H9 (cell line): ENCODE data around the gene SRRT. TPM values are rescaled to one million over a fixed set of nuclear protein-coding genes. Genes with fewer than 3 reads are reported as not detected.

Source experiments
- DNase-seq: peaks from one replicate; pipeline ENCODE4 v3.0.0-alpha.2; 2017
- H2AFZ ChIP-seq: one replicate; pipeline ENCODE4 v1.6.1; 2013; ENCODE audit warnings: mild to moderate bottlenecking, low read length, control low read depth, moderate library complexity
- H2AK5ac ChIP-seq: 2 replicates; pipeline ENCODE4 v1.6.1; 2013; ENCODE audit warnings: low read length, control low read depth, mixed read lengths; ENCODE audit not compliant: insufficient read length
- H2BK120ac ChIP-seq: one replicate; pipeline ENCODE4 v1.6.1; 2013; ENCODE audit warnings: low read depth, mild to moderate bottlenecking, low read length, control low read depth, inconsistent platforms; ENCODE audit not compliant: poor library complexity, severe bottlenecking
- H2BK12ac ChIP-seq: 2 replicates; pipeline ENCODE4 v1.6.1; 2013; ENCODE audit warnings: low read length, control low read depth, mixed read lengths, low read depth; ENCODE audit not compliant: insufficient read length
- H2BK15ac ChIP-seq: 2 replicates; pipeline ENCODE4 v1.6.1; 2013; ENCODE audit warnings: low read depth, low read length, control low read depth
- H2BK20ac ChIP-seq: one replicate; pipeline ENCODE4 v1.6.1; 2013; ENCODE audit warnings: low read depth, mild to moderate bottlenecking, low read length, control low read depth, inconsistent platforms; ENCODE audit not compliant: poor library complexity, severe bottlenecking
- H2BK5ac ChIP-seq: 2 replicates; pipeline ENCODE4 v1.6.1; 2013; ENCODE audit warnings: low read length, control low read depth, mixed read lengths; ENCODE audit not compliant: insufficient read length
- H3K14ac ChIP-seq: 2 replicates; pipeline ENCODE4 v1.6.1; 2013; ENCODE audit warnings: low read length, control low read depth; ENCODE audit not compliant: insufficient read depth
- H3K18ac ChIP-seq: 2 replicates; pipeline ENCODE4 v1.6.1; 2013; ENCODE audit warnings: low read depth, mild to moderate bottlenecking, mixed read lengths, low read length, control low read depth; ENCODE audit not compliant: insufficient read length
- H3K23ac ChIP-seq: 2 replicates; pipeline ENCODE4 v1.6.1; 2013; ENCODE audit warnings: low read length, control low read depth, mixed read lengths, low read depth; ENCODE audit not compliant: insufficient read length
- H3K23me2 ChIP-seq: 2 replicates; pipeline ENCODE4 v1.6.1; 2013; ENCODE audit warnings: low read depth, mild to moderate bottlenecking, mixed read lengths, low read length, control low read depth; ENCODE audit not compliant: insufficient read length, poor library complexity, severe bottlenecking
- H3K27ac ChIP-seq: 2 replicates; pipeline ENCODE4 v1.5.1; 2013; ENCODE audit warnings: low read length, control low read depth, mixed read lengths, low read depth; ENCODE audit not compliant: insufficient read length
- H3K27me3 ChIP-seq: 2 replicates; pipeline ENCODE4 v1.6.1; 2013; ENCODE audit warnings: low read length, control low read depth, inconsistent platforms; ENCODE audit not compliant: insufficient read depth
- H3K4ac ChIP-seq: 2 replicates; pipeline ENCODE4 v1.6.1; 2013; ENCODE audit warnings: low read depth, mild to moderate bottlenecking, control low read depth, inconsistent platforms, low read length, moderate library complexity
- H3K4me1 ChIP-seq: 2 replicates; pipeline ENCODE4 v1.6.1; 2013; ENCODE audit warnings: low read length, control low read depth, inconsistent platforms; ENCODE audit not compliant: insufficient read depth
- H3K4me2 ChIP-seq: 2 replicates; pipeline ENCODE4 v1.6.1; 2013; ENCODE audit warnings: low read length, control low read depth, mixed read lengths; ENCODE audit not compliant: insufficient read length, insufficient read depth
- H3K56ac ChIP-seq: 2 replicates; pipeline ENCODE4 v1.6.1; 2013; ENCODE audit warnings: low read depth, mild to moderate bottlenecking, mixed read lengths, low read length, control low read depth; ENCODE audit not compliant: insufficient read length
- H3K79me1 ChIP-seq: 2 replicates; pipeline ENCODE4 v1.6.1; 2013; ENCODE audit warnings: low read depth, mild to moderate bottlenecking, moderate library complexity, low read length, control low read depth, inconsistent platforms; ENCODE audit not compliant: insufficient read depth, poor library complexity, severe bottlenecking
- H3K79me2 ChIP-seq: 2 replicates; pipeline ENCODE4 v1.6.1; 2013; ENCODE audit warnings: low read length, control low read depth, inconsistent platforms; ENCODE audit not compliant: insufficient read depth
- H3K9ac ChIP-seq: 2 replicates; pipeline ENCODE4 v1.6.1; 2013; ENCODE audit warnings: low read length, control low read depth, mixed read lengths; ENCODE audit not compliant: insufficient read length; ENCODE audit errors: extremely low read depth
- H3K9me3 ChIP-seq: one replicate; pipeline ENCODE4 v1.6.1; 2013; ENCODE audit warnings: low read depth, low read length, inconsistent platforms; ENCODE audit not compliant: control insufficient read depth
- H3T11ph ChIP-seq: one replicate; pipeline ENCODE4 v1.6.1; 2013; ENCODE audit warnings: mild to moderate bottlenecking, low read length, control low read depth, inconsistent platforms
- H4K20me1 ChIP-seq: one replicate; pipeline ENCODE4 v1.6.1; 2013; ENCODE audit not compliant: control insufficient read depth, insufficient read length, insufficient read depth
- H4K5ac ChIP-seq: 2 replicates; pipeline ENCODE4 v1.6.1; 2013; ENCODE audit warnings: low read depth, mild to moderate bottlenecking, mixed read lengths, low read length, control low read depth; ENCODE audit not compliant: insufficient read length
- H4K8ac ChIP-seq: replicated peaks from 2 replicates; pipeline ENCODE4 v1.6.1; 2013; ENCODE audit warnings: low read length, control low read depth, mixed read lengths, low read depth; ENCODE audit not compliant: insufficient read length
- H4K91ac ChIP-seq: 2 replicates; pipeline ENCODE4 v1.6.1; 2013; ENCODE audit warnings: low read depth, mild to moderate bottlenecking, moderate library complexity, mixed read lengths, low read length, control low read depth; ENCODE audit not compliant: insufficient read length
- H3K27ac Mint-ChIP-seq, 3 experiments: 2 replicates in 2 of 3; 3 replicates in 1 of 3; pipeline ENCODE4 v1.8.0; 2020 to 2021; ENCODE audit warnings: mixed read lengths in 3 of 3, mild to moderate bottlenecking in 1 of 3, moderate library complexity in 1 of 3
- H3K27me3 Mint-ChIP-seq: 2 replicates; pipeline ENCODE4 v1.8.0; 2021; ENCODE audit warnings: low read depth, mild to moderate bottlenecking, moderate library complexity, mixed read lengths
- H3K36me3 Mint-ChIP-seq, 3 experiments: 2 replicates in 2 of 3; 3 replicates in 1 of 3; pipeline ENCODE4 v1.8.0; 2020 to 2021; ENCODE audit warnings: low read depth in 3 of 3, mixed read lengths in 3 of 3; ENCODE audit not compliant: insufficient read depth in 1 of 3
- H3K4me1 Mint-ChIP-seq, 2 experiments: 2 replicates each; pipeline ENCODE4 v1.8.0; 2020; ENCODE audit warnings: mixed read lengths in 2 of 2
- H3K4me3 Mint-ChIP-seq, 2 experiments: 2 replicates in 1 of 2; 3 replicates in 1 of 2; pipeline ENCODE4 v1.8.0; 2020 to 2021; ENCODE audit warnings: mild to moderate bottlenecking in 2 of 2, mixed read lengths in 2 of 2, moderate library complexity in 1 of 2
- H3K9me3 Mint-ChIP-seq, 2 experiments: 2 replicates in 1 of 2; 3 replicates in 1 of 2; pipeline ENCODE4 v1.8.0; 2020; ENCODE audit warnings: mild to moderate bottlenecking in 2 of 2, mixed read lengths in 2 of 2, moderate library complexity in 1 of 2
- CTCF ChIP-seq: fragments of 200-600 bp; sonication (generic); conservative IDR thresholded peaks from 3 replicates; pipeline ENCODE4 v1.8.0; 2021; ENCODE audit warnings: antibody characterized with exemption, mild to moderate bottlenecking
- WGBS: extraction: QIAGEN DNeasy Blood & Tissue Kit; methylation state at CpG from one replicate; pipeline ENCODE4 v1.1.7; 2013; ENCODE audit warnings: missing lambda C conversion rate, low lambda C conversion rate, mixed read lengths; ENCODE audit not compliant: insufficient read length; ENCODE audit errors: extremely low coverage; 5-methylcytosine and 5-hydroxymethylcytosine counted together
- total RNA-seq: library from RNA; stranded (reverse); gene quantifications from 2 replicates; pipeline ENCODE4 v1.2.1, GENCODE V29; 2021

The SRRT gene
- total RNA-seq, 1 experiment from 2014 or later, result 373 TPM

- no CpG with 5 or more reads among the region's 95 CpGs for WGBS
- Mint-ChIP-seq H3K9me3 (no peaks in the 10 kb centered on the region; a peak in 2 of 5 replicates), H3K27ac (no peak overlapping the region), H3K4me1 (peaks cover 15 to 17% of the 10 kb centered on the region in 2 experiments), H3K27me3 (peaks cover 25% of the 10 kb centered on the region), H3K36me3 (no peaks in the 10 kb centered on the region), H3K4me3 (peak overlapping the region; percentile 54 to 81)
- no peak overlapping the region for H4K8ac ChIP-seq
- H3K4ac ChIP-seq, result no peak overlapping the region
- DNase-seq, result peak; percentile 64
- H3T11ph ChIP-seq, result no peak overlapping the region
- no peak overlapping the region for H2BK20ac ChIP-seq
- H3K4me2 ChIP-seq, result peak overlapping the region; percentile 33
- no peak overlapping the region; the same call in 1 of the 2 replicates for H3K14ac ChIP-seq
- H4K5ac ChIP-seq, result no peak overlapping the region
- no peak overlapping the region for H3K23ac ChIP-seq
- no peak overlapping the region for H2BK120ac ChIP-seq
- H3K27ac ChIP-seq, result no peak overlapping the region
- H4K20me1 ChIP-seq, result no peaks in the 10 kb centered on the region
- H3K4me1 ChIP-seq, result no peaks in the 10 kb centered on the region; the same call in 1 of the 2 replicates
- H3K9me3 ChIP-seq, result no peaks in the 10 kb centered on the region
- H3K79me1 ChIP-seq, result no peaks in the 10 kb centered on the region
- no peaks in the 10 kb centered on the region for H3K79me2 ChIP-seq
- no peak overlapping the region for H3K9ac ChIP-seq
- no peak overlapping the region for H2BK5ac ChIP-seq
- H2BK12ac ChIP-seq, result no peak overlapping the region
- no peak overlapping the region for H4K91ac ChIP-seq
- peak; percentile 88 for TF ChIP-seq CTCF
- H2AFZ ChIP-seq, result no peak overlapping the region
- peaks cover 7% of the 10 kb centered on the region for H3K27me3 ChIP-seq
- H2BK15ac ChIP-seq, result no peak overlapping the region
- no peak overlapping the region for H3K18ac ChIP-seq
- no peak overlapping the region for H2AK5ac ChIP-seq
- H3K56ac ChIP-seq, result no peak overlapping the region
- H3K23me2 ChIP-seq, result peaks cover 12% of the 10 kb centered on the region
These were observed 22.1 kb downstream of the SRRT start for GRCh38 chr7:100896732-100897608.
